Measurements from ENCODE around the gene MRM1. TPM values are rescaled to one million over a fixed set of nuclear protein-coding genes. Genes with fewer than 3 reads are reported as not detected.

Gene MRM1
- polyA plus RNA-seq, 4 donors = 2.1 to 6.0 (median 3.9) TPM

Other genes with a start within 250 kb of the MRM1 start
- not detected for gene TBC1D3H, start 213.1 kb upstream of the MRM1 start, polyA plus RNA-seq (ENCODE audit: insufficient read length in 4 of 4)
- gene ZNHIT3, start 114.9 kb upstream of the MRM1 start, polyA plus RNA-seq (ENCODE audit: insufficient read length in 4 of 4) = 10 to 100 TPM; 40.8 to 71.3 (median 67.9) TPM
- 10 to 100 TPM; 26.1 to 61.1 (median 41.0) TPM for gene MYO19, start 66.7 kb upstream of the MRM1 start, polyA plus RNA-seq (ENCODE audit: insufficient read length in 4 of 4)
- 10 to 100 TPM in 3 of 4 donors, 1 to 10 TPM in 1; 9.4 to 14.9 (median 12.6) TPM for gene PIGW, start 66.6 kb upstream of the MRM1 start, polyA plus RNA-seq (ENCODE audit: insufficient read length in 4 of 4)
- 10 to 100 TPM; 56.3 to 92.5 (median 85.9) TPM for gene GGNBP2, start 56.7 kb upstream of the MRM1 start, polyA plus RNA-seq (ENCODE audit: insufficient read length in 4 of 4)
- gene DHRS11, start 9.7 kb upstream of the MRM1 start, polyA plus RNA-seq (ENCODE audit: insufficient read length in 4 of 4) = 10 to 100 TPM in 3 of 4 donors, 1 to 10 TPM in 1; 7.1 to 30.8 (median 22.7) TPM